ENCODE data around the gene SPDEF.

GRCh38 chr6:34491091-34491430 lies 65.1 kb downstream of the SPDEF start:
- TF ChIP-seq CSRNP3 (CRISPR knock-in tag; IDR thresholded peaks at IDR 0.05) (no peak), ZNF8 (CRISPR knock-in tag; IDR thresholded peaks at IDR 0.05) (no peak), GLIS3 (CRISPR knock-in tag; IDR thresholded peaks at IDR 0.05) (no peak), ARNTL (CRISPR knock-in tag; IDR thresholded peaks at IDR 0.05; ENCODE audit: borderline replicate concordance, low read depth) (no peak), CREB5 (CRISPR knock-in tag; IDR thresholded peaks at IDR 0.05; ENCODE audit: low read depth) (no peak), RARB (CRISPR knock-in tag; IDR thresholded peaks at IDR 0.05) (no peak), TOX (CRISPR knock-in tag; IDR thresholded peaks at IDR 0.05; ENCODE audit: borderline replicate concordance) (no peak), PATZ1 (CRISPR knock-in tag; IDR thresholded peaks at IDR 0.05; ENCODE audit: borderline replicate concordance) (no peak), ZNF70 (CRISPR knock-in tag; IDR thresholded peaks at IDR 0.05) (no peak), CSDC2 (CRISPR knock-in tag; IDR thresholded peaks at IDR 0.05) (no peak), ZNF565 (CRISPR knock-in tag; conservative IDR thresholded peaks at IDR 0.05; ENCODE audit: low read depth) (no peak), POU6F1 (CRISPR knock-in tag; IDR thresholded peaks at IDR 0.05; ENCODE audit: borderline replicate concordance, low read depth) (no peak)
